ENCODE results near the gene NECTIN4.
A peak's percentile ranks its signal among the peaks of the same experiment; 100 is the strongest.

The NECTIN4 gene

DNA sequence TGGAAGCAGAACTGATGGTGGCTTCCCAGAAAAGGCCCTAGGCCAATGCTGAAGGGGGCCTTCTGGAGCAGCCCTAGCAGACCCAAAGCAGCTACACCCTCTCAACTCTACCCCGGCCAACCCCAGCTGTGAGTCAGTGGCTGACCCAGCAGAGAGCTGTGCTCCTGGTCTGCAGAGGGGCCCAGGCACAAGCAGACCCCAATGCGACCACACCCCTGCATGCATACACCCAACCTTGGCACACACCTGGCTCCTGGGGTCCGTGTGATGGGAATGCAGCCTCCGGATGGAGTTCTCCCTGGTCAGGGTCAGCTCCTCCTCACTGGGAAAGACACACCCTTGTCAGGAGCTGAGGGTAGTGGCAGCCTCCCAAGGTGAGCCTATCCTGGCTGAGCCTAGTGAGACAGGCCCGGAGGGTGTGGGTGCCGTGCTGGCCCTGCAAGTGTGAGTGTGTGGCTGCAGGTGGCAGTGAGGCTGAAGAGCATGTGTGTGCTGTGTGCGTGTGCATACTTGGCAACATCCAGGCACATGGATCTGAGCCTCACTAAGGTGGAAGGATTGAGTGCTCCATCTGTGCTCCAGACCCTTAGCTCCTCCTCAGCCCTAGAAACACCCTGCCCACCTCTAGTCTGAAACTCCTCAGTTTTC, 15.8 kb downstream of the NECTIN4 start:
- Histone ChIP-seq H3K27me3 (ENCODE audit: control insufficient read depth, low read length) (no peaks in the 10 kb centered on the region), H3K36me3 (ENCODE audit: control insufficient read depth, low read length) (peaks cover 10% of the 10 kb centered on the region), H3K4me2 (ENCODE audit: low read length) (no peak overlapping the region), H3K79me2 (ENCODE audit: control insufficient read depth, low read length) (peaks cover 11% of the 10 kb centered on the region), H3K4me1 (ENCODE audit: control insufficient read depth, low read length) (peaks cover 17% of the 10 kb centered on the region), H3K9me3 (ENCODE audit: control insufficient read depth, insufficient read depth, low read length) (no peaks in the 10 kb centered on the region), H4K20me1 (ENCODE audit: control insufficient read depth, insufficient read depth, low read depth, low read length) (no peaks in the 10 kb centered on the region), H3F3A (ENCODE audit: control insufficient read depth, insufficient read depth) (peaks cover 2% of the 10 kb centered on the region; the same call in 1 of the 2 replicates), H3K9me2 (replicated peaks; ENCODE audit: control insufficient read depth, low read length) (no peaks in the 10 kb centered on the region), H3K4me3 (ENCODE audit: low read length) (no peak overlapping the region), H3K27ac (ENCODE audit: low read depth, low read length) (no peak overlapping the region)
- TF ChIP-seq, protein P1, sequence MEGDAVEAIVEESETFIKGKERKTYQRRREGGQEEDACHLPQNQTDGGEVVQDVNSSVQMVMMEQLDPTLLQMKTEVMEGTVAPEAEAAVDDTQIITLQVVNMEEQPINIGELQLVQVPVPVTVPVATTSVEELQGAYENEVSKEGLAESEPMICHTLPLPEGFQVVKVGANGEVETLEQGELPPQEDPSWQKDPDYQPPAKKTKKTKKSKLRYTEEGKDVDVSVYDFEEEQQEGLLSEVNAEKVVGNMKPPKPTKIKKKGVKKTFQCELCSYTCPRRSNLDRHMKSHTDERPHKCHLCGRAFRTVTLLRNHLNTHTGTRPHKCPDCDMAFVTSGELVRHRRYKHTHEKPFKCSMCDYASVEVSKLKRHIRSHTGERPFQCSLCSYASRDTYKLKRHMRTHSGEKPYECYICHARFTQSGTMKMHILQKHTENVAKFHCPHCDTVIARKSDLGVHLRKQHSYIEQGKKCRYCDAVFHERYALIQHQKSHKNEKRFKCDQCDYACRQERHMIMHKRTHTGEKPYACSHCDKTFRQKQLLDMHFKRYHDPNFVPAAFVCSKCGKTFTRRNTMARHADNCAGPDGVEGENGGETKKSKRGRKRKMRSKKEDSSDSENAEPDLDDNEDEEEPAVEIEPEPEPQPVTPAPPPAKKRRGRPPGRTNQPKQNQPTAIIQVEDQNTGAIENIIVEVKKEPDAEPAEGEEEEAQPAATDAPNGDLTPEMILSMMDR (IDR thresholded peaks at IDR 0.05; ENCODE audit: low read depth, low read length, poor library complexity, severe bottlenecking): no peak
- TF ChIP-seq EZH2phosphoT487 (IDR thresholded peaks at IDR 0.05; ENCODE audit: borderline replicate concordance, low read length): no peak

DNA sequence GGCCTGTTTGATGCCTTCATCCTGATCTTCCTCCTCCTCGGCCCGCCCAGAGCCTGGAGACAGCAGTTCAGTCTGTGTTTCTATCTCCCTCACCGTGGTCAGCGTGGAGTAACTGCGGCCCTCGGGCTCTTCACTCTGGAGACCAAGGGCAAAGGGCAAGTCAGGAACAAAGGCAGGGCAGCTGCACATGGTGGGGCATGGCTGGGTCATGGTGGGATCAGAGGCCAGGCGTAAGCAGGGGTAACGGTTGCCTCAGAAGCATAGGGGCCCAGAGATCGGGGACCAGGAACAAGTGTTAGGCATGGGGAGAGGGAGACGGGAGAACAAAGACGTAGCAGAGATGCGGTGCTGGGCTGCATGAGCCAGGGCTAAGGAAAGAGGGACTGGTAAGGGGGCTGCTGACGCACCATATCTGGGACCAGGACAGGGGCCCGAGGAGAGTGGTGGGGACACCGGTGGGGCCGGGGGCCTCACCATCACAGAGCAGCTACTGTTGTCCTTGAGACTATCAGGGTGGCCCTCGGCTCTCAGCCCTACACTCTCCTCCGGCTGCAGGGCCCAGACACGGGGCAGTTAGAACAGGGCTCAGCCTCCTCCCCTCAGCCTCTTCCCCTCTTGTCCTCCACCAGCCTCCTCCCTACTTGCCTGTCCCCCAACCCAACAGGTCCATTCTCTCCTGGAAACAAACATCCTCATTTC, 16.5 kb downstream of the NECTIN4 start:
- Histone ChIP-seq H3F3A (ENCODE audit: control insufficient read depth, insufficient read depth) (peaks cover 2% of the 10 kb centered on the region; the same call in 1 of the 2 replicates), H3K4me2 (ENCODE audit: low read length) (no peak overlapping the region), H3K9me2 (replicated peaks; ENCODE audit: control insufficient read depth, low read length) (no peaks in the 10 kb centered on the region), H3K27me3 (ENCODE audit: control insufficient read depth, low read length) (no peaks in the 10 kb centered on the region), H3K27ac (ENCODE audit: low read depth, low read length) (no peak overlapping the region), H3K4me1 (ENCODE audit: control insufficient read depth, low read length) (peaks cover 24% of the 10 kb centered on the region), H3K9me3 (ENCODE audit: control insufficient read depth, insufficient read depth, low read length) (no peaks in the 10 kb centered on the region), H3K4me3 (ENCODE audit: low read length) (no peak overlapping the region), H3K36me3 (ENCODE audit: control insufficient read depth, low read length) (peaks cover 13% of the 10 kb centered on the region), H3K79me2 (ENCODE audit: control insufficient read depth, low read length) (peaks cover 18% of the 10 kb centered on the region), H4K20me1 (ENCODE audit: control insufficient read depth, insufficient read depth, low read depth, low read length) (peaks cover 1% of the 10 kb centered on the region; the same call in 1 of the 2 replicates)
- TF ChIP-seq, protein P1 (IDR thresholded peaks at IDR 0.05; ENCODE audit: low read depth, low read length, poor library complexity, severe bottlenecking): no peak
- no peak for TF ChIP-seq EZH2phosphoT487 (IDR thresholded peaks at IDR 0.05; ENCODE audit: borderline replicate concordance, low read length)

DNA sequence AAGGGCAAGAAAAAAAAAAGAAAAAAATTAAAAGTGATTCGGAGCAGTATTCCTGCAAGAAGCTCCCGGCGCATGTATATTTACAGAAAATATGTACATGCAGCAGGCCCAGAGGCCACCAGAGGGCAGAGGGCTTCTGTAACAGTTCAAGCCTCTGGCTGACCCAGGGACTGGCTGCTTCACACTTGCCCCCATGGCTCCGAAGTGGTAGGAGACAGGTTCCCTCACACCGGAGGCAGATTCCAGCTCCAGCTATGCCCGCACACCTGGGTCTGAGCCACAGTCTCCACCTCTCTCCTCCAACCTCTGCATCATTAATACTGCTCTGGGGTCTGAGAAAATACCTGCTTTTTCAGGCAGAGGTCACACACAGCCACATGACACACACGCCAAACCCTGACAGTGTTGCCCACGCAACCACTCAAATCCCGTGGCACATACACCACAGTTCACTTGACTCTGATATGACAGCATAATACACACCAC, 17.4 kb downstream of the NECTIN4 start:
- Histone ChIP-seq H3K27me3 (ENCODE audit: control insufficient read depth, low read length) (no peaks in the 10 kb centered on the region), H3F3A (ENCODE audit: control insufficient read depth, insufficient read depth) (peaks cover 2% of the 10 kb centered on the region; the same call in 1 of the 2 replicates), H3K4me3 (ENCODE audit: low read length) (no peak overlapping the region), H3K9me3 (ENCODE audit: control insufficient read depth, insufficient read depth, low read length) (no peaks in the 10 kb centered on the region), H3K9me2 (replicated peaks; ENCODE audit: control insufficient read depth, low read length) (no peaks in the 10 kb centered on the region), H4K20me1 (ENCODE audit: control insufficient read depth, insufficient read depth, low read depth, low read length) (peaks cover 4% of the 10 kb centered on the region; the same call in 1 of the 2 replicates), H3K4me2 (ENCODE audit: low read length) (no peak overlapping the region), H3K27ac (ENCODE audit: low read depth, low read length) (no peak overlapping the region), H3K4me1 (ENCODE audit: control insufficient read depth, low read length) (peaks cover 34% of the 10 kb centered on the region), H3K36me3 (ENCODE audit: control insufficient read depth, low read length) (peaks cover 20% of the 10 kb centered on the region), H3K79me2 (ENCODE audit: control insufficient read depth, low read length) (peaks cover 28% of the 10 kb centered on the region)
- TF ChIP-seq EZH2phosphoT487 (IDR thresholded peaks at IDR 0.05; ENCODE audit: borderline replicate concordance, low read length): no peak
- TF ChIP-seq, protein P1 (IDR thresholded peaks at IDR 0.05; ENCODE audit: low read depth, low read length, poor library complexity, severe bottlenecking): peak; percentile 61

Measured in DOHH2 (cell line).